Ascending aorta (tissue), 2 donors: Measurements from ENCODE around the gene IFIT1B. TPM values are rescaled to one million over a fixed set of nuclear protein-coding genes. Genes with fewer than 3 reads are reported as not detected.
"Not testable (repeated sequence)": the region's sequence is repeated elsewhere in the genome, so short reads cannot be mapped to it uniquely, and the experiment has no call there.

ENCODE experiments used
- DNase-seq, 2 donors: peaks; one replicate each; pipeline ENCODE4 v3.0.0-alpha.2; 2019; ENCODE audit warnings: low spot score in 2 of 2
- H3K27ac ChIP-seq, 2 donors: fragments of 200-600 bp; sonication (generic); one replicate each; pipeline ENCODE4 v1.5.1; 2016 to 2017; ENCODE audit warnings: mild to moderate bottlenecking in 1 of 2
- H3K27me3 ChIP-seq: fragments of 200-600 bp; sonication (generic); one replicate; pipeline ENCODE4 v1.5.1; 2017
- H3K36me3 ChIP-seq, 2 donors: fragments of 200-600 bp; sonication (generic); one replicate each; pipeline ENCODE4 v1.5.1; 2016
- H3K4me1 ChIP-seq, 2 donors: fragments of 200-600 bp; sonication (generic); one replicate each; pipeline ENCODE4 v1.5.1; 2016 to 2017; ENCODE audit warnings: mild to moderate bottlenecking in 1 of 2
- H3K4me3 ChIP-seq, 2 donors: fragments of 200-600 bp; sonication (generic); one replicate each; pipeline ENCODE4 v1.5.1; 2016 to 2017; ENCODE audit warnings: mild to moderate bottlenecking in 1 of 2
- H3K9me3 ChIP-seq, 2 donors: fragments of 200-600 bp; sonication (generic); one replicate each; pipeline ENCODE4 v1.5.1; 2016
- CTCF ChIP-seq, 3 experiments: fragments of 200-600 bp in 2 of 3; fragments of 450-650 bp in 1 of 3; sonication (generic) in 2 of 3; IDR thresholded peaks; one replicate each; pipeline ENCODE4 v1.5.1; 2016 to 2019; ENCODE audit warnings: antibody characterized with exemption in 3 of 3, mild to moderate bottlenecking in 1 of 3, moderate library complexity in 1 of 3
- intact Hi-C: fragments of 100-400 bp; cut with DNase I; formaldehyde crosslinking; loops from one replicate; pipeline ENCODE4 v1.15.1; 2023
- total RNA-seq: library from RNA; depleted of rRNA; stranded (reverse); fragments of >200 nt; gene quantifications from one replicate; pipeline ENCODE4 v1.1.0, GENCODE V29; 2016

The IFIT1B gene
- total RNA-seq, 1 donor from 2014 or later: not detected

GRCh38 chr10:89388806-89389205, 10.9 kb downstream of the IFIT1B start:
- no peak for TF ChIP-seq CTCF (IDR thresholded peaks at IDR 0.05)
- no peak overlapping the region for H3K4me3 ChIP-seq
- no peaks in the 10 kb centered on the region for H3K27me3 ChIP-seq
- peaks cover 3 to 15% of the 10 kb centered on the region in 2 donors for H3K4me1 ChIP-seq
- no peak overlapping the region for H3K27ac ChIP-seq
- intact Hi-C loops: loop anchor here (2.0 kb wide), 1 partner anchor 14 kb away; no protein-coding TSS in a partner anchor
- DNase-seq: no peak
- no peaks in the 10 kb centered on the region for H3K36me3 ChIP-seq
- no peaks in the 10 kb centered on the region for H3K9me3 ChIP-seq

DNA sequence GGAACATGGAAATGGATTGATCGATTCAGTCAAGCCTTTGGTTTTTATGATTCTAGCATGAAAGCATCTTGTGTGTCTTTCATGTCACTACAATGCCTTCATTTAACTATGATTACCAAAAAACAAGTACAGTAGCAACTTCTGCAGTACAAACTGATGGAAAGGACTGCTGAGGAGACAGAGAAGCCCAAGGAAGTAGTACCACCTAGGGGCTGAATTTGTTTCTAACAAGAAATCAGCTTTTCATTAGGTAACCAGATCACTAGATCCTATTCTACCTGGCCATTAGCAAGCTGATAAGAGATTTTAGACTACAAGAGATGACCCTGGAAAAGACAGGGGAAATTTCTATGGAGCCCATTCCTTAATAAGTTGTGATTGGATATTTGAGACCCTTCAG, 11.4 kb downstream of the IFIT1B start:
- intact Hi-C loops: loop anchor here (2.0 kb wide), 1 partner anchor 14 kb away; no protein-coding TSS in a partner anchor
- H3K9me3 ChIP-seq: no peaks in the 10 kb centered on the region
- H3K27me3 ChIP-seq: no peaks in the 10 kb centered on the region
- H3K36me3 ChIP-seq: no peaks in the 10 kb centered on the region
- no peak for DNase-seq
- H3K4me3 ChIP-seq: no peak overlapping the region
- H3K4me1 ChIP-seq: peaks cover 3 to 19% of the 10 kb centered on the region in 2 donors
- TF ChIP-seq CTCF (IDR thresholded peaks at IDR 0.05): peak; percentile 40 to 56 (median 44)
- H3K27ac ChIP-seq: no peak overlapping the region

GRCh38 chr10:89390476-89391225, 12.8 kb downstream of the IFIT1B start:
- Histone ChIP-seq H3K4me1 (peaks cover 3 to 28% of the 10 kb centered on the region in 2 donors), H3K27ac (peak overlapping the region in 1 of 2 donors; percentile 21), H3K27me3 (no peaks in the 10 kb centered on the region), H3K9me3 (no peaks in the 10 kb centered on the region), H3K4me3 (no peak overlapping the region), H3K36me3 (no peaks in the 10 kb centered on the region)
- TF ChIP-seq CTCF (IDR thresholded peaks at IDR 0.05): no peak
- intact Hi-C loops: loop anchor here (5.0 kb wide), 1 partner anchor 63 kb away; the partner anchor contains the start of gene IFIT3
- no peak for DNase-seq

GRCh38 chr10:89391226-89391576, 13.3 kb downstream of the IFIT1B start:
- H3K9me3 ChIP-seq, H3K27me3 ChIP-seq, DNase-seq, H3K36me3 ChIP-seq, H3K4me3 ChIP-seq: not testable (repeated sequence)
- Histone ChIP-seq H3K4me1 (peaks cover 3 to 28% of the 10 kb centered on the region in 2 donors), H3K27ac (peak overlapping the region in 1 of 2 donors; percentile 76)
- intact Hi-C loops: loop anchor here (5.0 kb wide), 1 partner anchor 64 kb away; the partner anchor contains the start of gene IFIT3

DNA sequence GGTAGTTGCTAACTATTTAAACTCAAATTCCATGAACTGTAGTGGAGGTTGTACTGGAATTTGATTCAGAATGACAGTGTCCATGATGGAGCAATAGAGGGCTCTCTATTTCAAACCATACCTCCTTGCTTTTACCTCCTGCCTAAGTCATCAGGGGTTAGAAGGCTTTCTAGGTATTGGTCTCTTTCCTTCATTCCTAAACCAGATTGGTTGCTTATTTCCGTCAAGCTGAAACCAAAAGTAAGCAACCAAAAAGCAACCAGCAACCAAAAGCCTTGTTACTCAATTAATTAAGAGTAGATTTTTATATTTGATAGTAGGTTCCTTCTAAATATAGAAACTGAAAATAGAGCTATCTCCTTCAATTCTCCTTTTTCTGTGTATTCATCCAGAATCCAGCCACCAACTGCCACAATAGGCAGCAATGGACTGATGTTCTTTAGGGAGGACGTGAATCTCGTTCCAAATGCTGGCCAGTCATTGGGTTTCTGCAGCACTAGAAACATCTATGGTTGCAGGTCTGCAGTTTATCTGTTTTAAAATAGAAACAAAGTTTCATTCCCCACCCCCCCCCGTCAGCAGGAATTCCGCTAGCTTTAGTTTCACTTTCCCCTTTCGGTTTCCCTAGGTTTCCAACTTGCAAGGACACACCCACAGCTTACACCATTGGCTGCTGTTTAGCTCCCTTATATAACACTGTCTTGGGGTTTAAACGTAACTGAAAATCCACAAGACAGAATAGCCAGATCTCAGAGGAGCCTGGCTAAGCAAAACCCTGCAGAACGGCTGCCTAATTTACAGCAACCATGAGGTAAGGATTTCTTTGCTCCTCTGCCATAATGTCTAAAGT, 14.3 kb downstream of the IFIT1B start, which contains the start of gene IFIT1:
TSS of gene IFIT1 (plus strand) at position 717 of the 850 bp plus-strand sequence. CDS start at position 807, 90 bp downstream.
- H3K36me3 ChIP-seq: no peaks in the 10 kb centered on the region
- intact Hi-C loops: loop anchor here (2.0 to 5.0 kb wide), 2 partner anchors 23 to 65 kb away; partner anchors contain the start of genes IFIT3 and IFIT5
- peak in 1 of 2 donors; percentile 81 for DNase-seq
- no peaks in the 10 kb centered on the region for H3K27me3 ChIP-seq
- H3K27ac ChIP-seq: peak within 1 kb of the TSS; percentile 73 to 76
- H3K4me3 ChIP-seq: peak within 1 kb of the TSS; percentile 71 to 73
- H3K9me3 ChIP-seq: no peaks in the 10 kb centered on the region
- TF ChIP-seq CTCF (IDR thresholded peaks at IDR 0.05): no peak
- peaks cover 3 to 28% of the 10 kb centered on the region in 2 donors for H3K4me1 ChIP-seq
